AG09319 (cell line): ENCODE results near the gene GALNT9.
"Not testable (repeated sequence)": the region's sequence is repeated elsewhere in the genome, so short reads cannot be mapped to it uniquely, and the experiment has no call there.

Source experiments
- DNase-seq: peaks from one replicate; pipeline ENCODE4 v3.0.0-alpha.2; 2010; ENCODE audit warnings: low read depth; ENCODE audit errors: extremely low read depth
- TF ChIP-seq, protein P1 (sequence below): IDR thresholded peaks from 2 replicates; pipeline ENCODE4 v1.5.1; 2011; ENCODE audit warnings: low read depth, mild to moderate bottlenecking, inconsistent platforms, low read length, moderate library complexity

Gene GALNT9

GRCh38 chr12:132329036-132329719, at the start of gene GALNT9:
Gene GALNT9 (minus strand): TSS chr12:132329589. CDS start chr12:132329203, 386 bp downstream.
- TF ChIP-seq, protein P1, sequence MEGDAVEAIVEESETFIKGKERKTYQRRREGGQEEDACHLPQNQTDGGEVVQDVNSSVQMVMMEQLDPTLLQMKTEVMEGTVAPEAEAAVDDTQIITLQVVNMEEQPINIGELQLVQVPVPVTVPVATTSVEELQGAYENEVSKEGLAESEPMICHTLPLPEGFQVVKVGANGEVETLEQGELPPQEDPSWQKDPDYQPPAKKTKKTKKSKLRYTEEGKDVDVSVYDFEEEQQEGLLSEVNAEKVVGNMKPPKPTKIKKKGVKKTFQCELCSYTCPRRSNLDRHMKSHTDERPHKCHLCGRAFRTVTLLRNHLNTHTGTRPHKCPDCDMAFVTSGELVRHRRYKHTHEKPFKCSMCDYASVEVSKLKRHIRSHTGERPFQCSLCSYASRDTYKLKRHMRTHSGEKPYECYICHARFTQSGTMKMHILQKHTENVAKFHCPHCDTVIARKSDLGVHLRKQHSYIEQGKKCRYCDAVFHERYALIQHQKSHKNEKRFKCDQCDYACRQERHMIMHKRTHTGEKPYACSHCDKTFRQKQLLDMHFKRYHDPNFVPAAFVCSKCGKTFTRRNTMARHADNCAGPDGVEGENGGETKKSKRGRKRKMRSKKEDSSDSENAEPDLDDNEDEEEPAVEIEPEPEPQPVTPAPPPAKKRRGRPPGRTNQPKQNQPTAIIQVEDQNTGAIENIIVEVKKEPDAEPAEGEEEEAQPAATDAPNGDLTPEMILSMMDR = no peak
- DNase-seq = no peak

DNA sequence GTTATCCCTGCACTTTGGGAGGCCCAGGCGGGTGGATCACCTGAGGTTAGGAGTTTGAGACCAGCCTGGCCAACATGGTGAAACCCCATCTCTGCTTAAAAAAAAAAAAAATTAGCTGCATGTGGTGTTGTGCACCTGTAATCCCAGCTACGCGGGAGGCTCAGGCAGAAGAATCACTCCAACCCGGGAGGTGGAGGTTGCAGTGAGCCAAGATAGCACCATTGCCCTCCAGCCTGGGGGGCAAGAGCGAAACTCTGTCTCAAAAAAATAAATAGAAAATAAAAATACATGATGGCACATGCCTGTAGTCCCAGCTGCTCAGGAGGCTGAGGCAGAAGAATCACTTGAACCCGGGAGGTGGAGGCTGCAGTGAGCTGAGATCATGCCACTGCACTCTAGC, 49.7 kb upstream of the GALNT9 start:
- DNase-seq = not testable (repeated sequence)

DNA sequence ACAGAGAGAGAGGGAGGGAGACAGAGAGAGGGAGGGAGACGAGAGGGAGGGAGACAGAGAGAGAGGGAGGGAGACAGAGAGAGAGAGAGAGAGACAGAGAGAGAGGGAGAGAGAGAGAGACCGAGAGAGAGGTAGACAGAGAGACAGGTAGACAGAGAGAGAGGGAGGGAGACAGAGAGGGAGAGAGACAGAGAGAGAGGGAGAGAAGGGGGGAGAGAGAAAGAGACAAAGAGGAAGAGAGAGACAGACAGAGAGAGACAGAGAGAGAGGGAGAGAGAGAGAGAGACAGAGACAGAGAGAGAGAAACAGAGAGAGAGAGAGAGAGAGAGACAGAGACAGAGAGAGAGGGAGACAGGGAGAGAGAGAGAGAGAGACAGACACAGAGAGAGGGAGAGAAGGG, 47.8 kb upstream of the GALNT9 start:
- TF ChIP-seq, protein P1 = no peak
- no peak for DNase-seq

DNA sequence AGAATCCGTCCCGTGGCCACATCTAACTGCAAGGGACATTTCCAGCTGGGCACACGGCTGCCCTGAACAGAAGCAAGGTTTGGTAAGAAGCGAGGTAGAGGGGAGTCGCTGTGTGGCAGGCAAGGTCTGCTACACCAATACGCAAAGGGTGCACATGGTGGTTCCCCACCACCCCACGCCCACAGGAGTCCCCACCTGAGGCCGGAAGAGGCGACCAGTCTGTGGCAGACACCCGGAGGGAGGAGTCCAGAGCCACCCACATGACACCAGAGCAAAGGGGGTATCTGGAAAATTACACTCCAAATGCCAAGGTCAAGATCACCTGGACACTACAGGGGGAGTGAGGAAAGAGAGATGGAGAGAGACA, 47.1 kb upstream of the GALNT9 start:
- no peak for DNase-seq
- TF ChIP-seq, protein P1 = no peak

GRCh38 chr12:132375747-132376463, 46.5 kb upstream of the GALNT9 start:
- TF ChIP-seq, protein P1 = no peak
- DNase-seq = no peak

GRCh38 chr12:132374612-132375445, 45.4 kb upstream of the GALNT9 start:
- TF ChIP-seq, protein P1 = no peak
- no peak for DNase-seq

GRCh38 chr12:132373901-132374611, 44.7 kb upstream of the GALNT9 start:
- no peak for DNase-seq
- TF ChIP-seq, protein P1 = no peak
